ENCODE results near the gene EFCAB8. TPM values are rescaled to one million over a fixed set of nuclear protein-coding genes. Genes with fewer than 3 reads are reported as not detected.

The EFCAB8 gene
- total RNA-seq, 1 experiment from 2014 or later: not detected

GRCh38 chr20:32925481-32926196, 66.9 kb downstream of the EFCAB8 start:
- H3K9me2 ChIP-seq (ENCODE audit: insufficient read depth): no peaks in the 10 kb centered on the region
- no peak overlapping the region for H2AFZ ChIP-seq
- BruUV-seq (replicated peaks): no TSS peak
- H3K27ac ChIP-seq: no peak overlapping the region
- no peaks in the 10 kb centered on the region for H3K9me3 ChIP-seq (ENCODE audit: insufficient read depth, low read depth)
- ChIA-PET CTCF (no interaction called here), POLR2A (ENCODE audit: unreplicated experiment) (no interaction called here)
- DNase-seq: no peak
- peaks cover 74% of the 10 kb centered on the region for H3K27me3 ChIP-seq (ENCODE audit: insufficient read depth, low read depth)
- intact Hi-C loops (cut with micrococcal nuclease; ENCODE audit: unreplicated experiment): no loop called here
- H3K36me3 ChIP-seq (ENCODE audit: low read depth): no peaks in the 10 kb centered on the region
- no peaks in the 10 kb centered on the region for H4K20me1 ChIP-seq (ENCODE audit: insufficient read depth)
- no peak for TF ChIP-seq EZH2 (IDR thresholded peaks at IDR 0.05; ENCODE audit: low read depth)
- TF ChIP-seq, protein P1, sequence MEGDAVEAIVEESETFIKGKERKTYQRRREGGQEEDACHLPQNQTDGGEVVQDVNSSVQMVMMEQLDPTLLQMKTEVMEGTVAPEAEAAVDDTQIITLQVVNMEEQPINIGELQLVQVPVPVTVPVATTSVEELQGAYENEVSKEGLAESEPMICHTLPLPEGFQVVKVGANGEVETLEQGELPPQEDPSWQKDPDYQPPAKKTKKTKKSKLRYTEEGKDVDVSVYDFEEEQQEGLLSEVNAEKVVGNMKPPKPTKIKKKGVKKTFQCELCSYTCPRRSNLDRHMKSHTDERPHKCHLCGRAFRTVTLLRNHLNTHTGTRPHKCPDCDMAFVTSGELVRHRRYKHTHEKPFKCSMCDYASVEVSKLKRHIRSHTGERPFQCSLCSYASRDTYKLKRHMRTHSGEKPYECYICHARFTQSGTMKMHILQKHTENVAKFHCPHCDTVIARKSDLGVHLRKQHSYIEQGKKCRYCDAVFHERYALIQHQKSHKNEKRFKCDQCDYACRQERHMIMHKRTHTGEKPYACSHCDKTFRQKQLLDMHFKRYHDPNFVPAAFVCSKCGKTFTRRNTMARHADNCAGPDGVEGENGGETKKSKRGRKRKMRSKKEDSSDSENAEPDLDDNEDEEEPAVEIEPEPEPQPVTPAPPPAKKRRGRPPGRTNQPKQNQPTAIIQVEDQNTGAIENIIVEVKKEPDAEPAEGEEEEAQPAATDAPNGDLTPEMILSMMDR (conservative IDR thresholded peaks at IDR 0.05): no peak
- no peaks in the 10 kb centered on the region for H3K4me1 ChIP-seq (replicated peaks; ENCODE audit: insufficient read depth)
- H3K4me2 ChIP-seq: no peak overlapping the region
- H3K79me2 ChIP-seq (ENCODE audit: low read depth): no peaks in the 10 kb centered on the region
- no peaks in the 10 kb centered on the region for H3F3A ChIP-seq (ENCODE audit: insufficient read depth, low read depth)
- H3K4me3 ChIP-seq: no peak overlapping the region

DNA sequence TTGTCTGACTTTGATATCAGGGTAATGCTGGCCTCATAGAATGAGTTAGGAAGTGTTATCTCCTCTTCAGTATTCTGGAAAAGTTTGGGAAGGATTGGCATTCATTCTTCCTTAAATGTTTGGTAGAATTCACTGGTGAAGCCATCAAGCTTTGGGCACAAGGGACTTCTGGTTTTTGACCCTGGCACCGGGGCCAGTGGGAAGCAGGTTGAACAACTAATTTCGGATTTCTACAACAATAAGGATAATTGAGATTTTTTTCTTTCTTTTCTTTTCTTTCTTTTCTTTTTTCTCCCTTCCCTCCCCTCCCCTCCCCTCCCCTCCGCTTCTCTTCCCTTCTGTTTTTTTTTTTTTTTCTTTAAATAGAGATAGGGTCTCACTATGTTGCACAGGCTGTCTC, 70.4 kb downstream of the EFCAB8 start:
- Histone ChIP-seq H3K27me3 (ENCODE audit: insufficient read depth, low read depth) (peaks cover 75% of the 10 kb centered on the region), H3K27ac (no peak overlapping the region), H3K79me2 (ENCODE audit: low read depth) (no peaks in the 10 kb centered on the region), H3K36me3 (ENCODE audit: low read depth) (no peaks in the 10 kb centered on the region), H2AFZ (no peak overlapping the region), H3F3A (ENCODE audit: insufficient read depth, low read depth) (no peaks in the 10 kb centered on the region), H3K4me2 (no peak overlapping the region), H3K4me1 (replicated peaks; ENCODE audit: insufficient read depth) (no peaks in the 10 kb centered on the region), H4K20me1 (ENCODE audit: insufficient read depth) (no peaks in the 10 kb centered on the region), H3K4me3 (no peak overlapping the region), H3K9me2 (ENCODE audit: insufficient read depth) (no peaks in the 10 kb centered on the region), H3K9me3 (ENCODE audit: insufficient read depth, low read depth) (no peaks in the 10 kb centered on the region)
- ChIA-PET POLR2A (ENCODE audit: unreplicated experiment) (no interaction called here), CTCF (no interaction called here)
- no TSS peak for BruUV-seq (replicated peaks)
- TF ChIP-seq, protein P1 (conservative IDR thresholded peaks at IDR 0.05): no peak
- TF ChIP-seq EZH2 (IDR thresholded peaks at IDR 0.05; ENCODE audit: low read depth): no peak
- DNase-seq: no peak
- intact Hi-C loops (cut with micrococcal nuclease; ENCODE audit: unreplicated experiment): no loop called here

GRCh38 chr20:32930181-32930580, 71.5 kb downstream of the EFCAB8 start:
- no peak overlapping the region for H3K27ac ChIP-seq
- TF ChIP-seq EZH2 (IDR thresholded peaks at IDR 0.05; ENCODE audit: low read depth): no peak
- TF ChIP-seq, protein P1 (conservative IDR thresholded peaks at IDR 0.05): no peak

More at GRCh38 chr20:32930181-32930580, 71.5 kb downstream of the EFCAB8 start:
- no peaks in the 10 kb centered on the region for H3F3A ChIP-seq (ENCODE audit: insufficient read depth, low read depth)
- H2AFZ ChIP-seq: no peak overlapping the region
- no peaks in the 10 kb centered on the region for H3K36me3 ChIP-seq (ENCODE audit: low read depth)
- no peak overlapping the region for H3K4me3 ChIP-seq
- no peaks in the 10 kb centered on the region for H3K4me1 ChIP-seq (replicated peaks; ENCODE audit: insufficient read depth)
- no peaks in the 10 kb centered on the region for H4K20me1 ChIP-seq (ENCODE audit: insufficient read depth)
- H3K27me3 ChIP-seq (ENCODE audit: insufficient read depth, low read depth): peaks cover 70% of the 10 kb centered on the region
- H3K9me2 ChIP-seq (ENCODE audit: insufficient read depth): no peaks in the 10 kb centered on the region
- ChIA-PET CTCF (no interaction called here), POLR2A (ENCODE audit: unreplicated experiment) (no interaction called here)
- no peaks in the 10 kb centered on the region for H3K79me2 ChIP-seq (ENCODE audit: low read depth)
- BruUV-seq (replicated peaks): no TSS peak
- no peaks in the 10 kb centered on the region for H3K9me3 ChIP-seq (ENCODE audit: insufficient read depth, low read depth)
- no peak for DNase-seq
- H3K4me2 ChIP-seq: no peak overlapping the region
- intact Hi-C loops (cut with micrococcal nuclease; ENCODE audit: unreplicated experiment): no loop called here
